OCI-LY3 (cell line): ENCODE data around the gene KCTD13.

ENCODE experiments used
- EZH2phosphoT487 ChIP-seq: fragments of 200-600 bp; shearing (Covaris generic); IDR thresholded peaks from 2 replicates; pipeline ENCODE4 v1.6.1; 2018; ENCODE audit warnings: antibody characterized with exemption, mixed run types, low read depth
- TF ChIP-seq, protein P1 (sequence below): fragments of 200-600, 300-600 bp; sonication (generic); IDR thresholded peaks from 2 replicates; pipeline ENCODE4 v1.5.1; 2014; ENCODE audit warnings: antibody characterized with exemption, low read length, low read depth

DNA sequence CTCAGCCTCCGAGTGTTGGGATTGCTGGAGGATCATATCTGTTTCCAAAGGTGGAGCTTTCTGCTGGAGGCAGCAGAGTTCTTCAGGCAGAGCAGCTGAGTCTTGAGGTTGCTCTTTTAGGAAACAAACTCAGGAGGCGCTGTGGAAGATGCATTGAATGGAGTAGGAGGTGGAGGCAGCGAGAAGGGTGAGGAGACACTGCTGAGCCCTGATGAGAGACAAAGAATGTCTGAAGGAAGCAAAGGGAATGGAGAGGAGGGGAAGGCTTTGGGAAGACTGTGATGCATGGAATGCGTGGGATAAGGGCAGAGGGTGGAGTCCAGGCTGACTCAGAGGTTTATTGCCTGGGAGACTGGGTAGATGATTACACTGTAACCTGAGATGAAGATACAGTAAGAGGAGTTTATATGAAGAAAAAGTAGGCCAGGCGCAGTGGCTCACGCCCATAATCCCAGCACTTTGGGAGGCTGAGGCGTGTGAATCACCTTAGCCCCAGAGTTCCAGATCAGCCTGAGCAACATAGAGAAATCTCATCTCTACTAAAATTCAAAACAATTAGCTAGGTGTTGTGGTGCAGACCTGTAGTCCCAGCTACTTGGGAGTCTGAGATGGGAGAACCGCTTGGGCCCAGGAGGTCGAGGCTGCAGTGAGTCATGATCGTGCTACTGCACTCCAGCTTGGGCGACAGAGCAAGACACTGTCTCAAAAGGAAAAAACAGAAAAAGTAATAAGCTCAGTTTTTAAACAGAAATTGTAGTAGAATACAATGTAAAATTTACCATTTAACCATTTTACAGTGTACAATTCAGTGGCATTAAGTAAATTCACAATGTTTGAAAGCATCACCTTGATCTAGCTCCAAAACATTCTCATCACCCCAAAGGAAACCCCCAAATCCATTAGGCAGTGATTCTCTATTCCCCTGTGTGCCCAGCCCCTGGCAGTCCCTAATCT is 18.1 kb upstream of the KCTD13 start:
- TF ChIP-seq, protein P1, sequence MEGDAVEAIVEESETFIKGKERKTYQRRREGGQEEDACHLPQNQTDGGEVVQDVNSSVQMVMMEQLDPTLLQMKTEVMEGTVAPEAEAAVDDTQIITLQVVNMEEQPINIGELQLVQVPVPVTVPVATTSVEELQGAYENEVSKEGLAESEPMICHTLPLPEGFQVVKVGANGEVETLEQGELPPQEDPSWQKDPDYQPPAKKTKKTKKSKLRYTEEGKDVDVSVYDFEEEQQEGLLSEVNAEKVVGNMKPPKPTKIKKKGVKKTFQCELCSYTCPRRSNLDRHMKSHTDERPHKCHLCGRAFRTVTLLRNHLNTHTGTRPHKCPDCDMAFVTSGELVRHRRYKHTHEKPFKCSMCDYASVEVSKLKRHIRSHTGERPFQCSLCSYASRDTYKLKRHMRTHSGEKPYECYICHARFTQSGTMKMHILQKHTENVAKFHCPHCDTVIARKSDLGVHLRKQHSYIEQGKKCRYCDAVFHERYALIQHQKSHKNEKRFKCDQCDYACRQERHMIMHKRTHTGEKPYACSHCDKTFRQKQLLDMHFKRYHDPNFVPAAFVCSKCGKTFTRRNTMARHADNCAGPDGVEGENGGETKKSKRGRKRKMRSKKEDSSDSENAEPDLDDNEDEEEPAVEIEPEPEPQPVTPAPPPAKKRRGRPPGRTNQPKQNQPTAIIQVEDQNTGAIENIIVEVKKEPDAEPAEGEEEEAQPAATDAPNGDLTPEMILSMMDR, result no peak
- TF ChIP-seq EZH2phosphoT487, result no peak
